Liver (tissue), 3 donors: ENCODE measurements around the gene DAND5.

Source experiments
- ATF3 ChIP-seq: IDR thresholded peaks from 2 replicates; pipeline ENCODE4 v1.6.1; 2016; ENCODE audit warnings: antibody characterized with exemption
- CTCF ChIP-seq: fragments of 150-350 bp; IDR thresholded peaks from 2 replicates; pipeline ENCODE4 v1.5.1; 2017; ENCODE audit warnings: improper control_type of control experiment, low read depth, low read length; ENCODE audit not compliant: missing input control
- MAX ChIP-seq: IDR thresholded peaks from 2 replicates; pipeline ENCODE4 v1.6.1; 2016; ENCODE audit warnings: antibody characterized with exemption
- RAD21 ChIP-seq, 2 donors: IDR thresholded peaks; 2 replicates each; pipeline ENCODE4 v1.6.1; 2016; ENCODE audit warnings: antibody characterized with exemption in 2 of 2, mild to moderate bottlenecking in 2 of 2
- RXRA ChIP-seq, 2 donors: IDR thresholded peaks; 2 replicates each; pipeline ENCODE4 v1.6.1; 2017 to 2018; ENCODE audit warnings: antibody characterized with exemption in 2 of 2, mild to moderate bottlenecking in 1 of 2
- ZBTB33 ChIP-seq: IDR thresholded peaks from 2 replicates; pipeline ENCODE4 v1.6.1; 2016; ENCODE audit warnings: antibody characterized with exemption
- donor health status: healthy.
- donor health status: healthy.

- TF ChIP-seq MAX (no peak), ATF3 (no peak), RXRA (IDR thresholded peaks at IDR 0.05) (no peak), ZBTB33 (no peak), CTCF (no peak), RAD21 (IDR thresholded peaks at IDR 0.05) (no peak)
Measured at GRCh38 chr19:12994701-12995595, 25.6 kb downstream of the DAND5 start, which contains the start of gene NFIX.
